Measurements from ENCODE around the gene ACSL1.

ACSL1 gene

DNA sequence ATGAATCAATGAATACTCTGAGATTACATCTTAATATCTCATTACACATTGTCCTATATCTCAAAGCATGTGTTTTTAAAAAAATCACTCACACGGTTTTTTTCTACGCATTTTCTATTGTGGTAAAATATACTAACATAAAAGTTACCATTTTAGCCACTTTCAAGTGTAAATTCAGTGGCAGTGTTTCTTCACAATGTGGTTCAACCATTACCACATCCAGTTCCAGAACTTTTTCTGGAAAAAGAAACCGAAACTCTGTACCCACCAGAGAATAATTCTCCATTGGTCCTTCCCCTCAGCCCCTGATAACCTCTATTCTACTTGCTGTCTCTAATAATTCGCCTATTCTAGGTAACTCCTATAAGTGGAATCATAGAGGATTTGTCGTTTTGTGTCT lies 35.3 kb upstream of the ACSL1 start:
- Histone ChIP-seq H3K36me3 (ENCODE audit: control insufficient read depth in 2 of 2, insufficient read depth in 1 of 2, low read length in 2 of 2) (no peaks in the 10 kb centered on the region), H3K4me3 (ENCODE audit: low read depth, low read length) (no peak overlapping the region), H3K27ac (ENCODE audit: extremely low read depth, low read depth, low read length) (no peak overlapping the region), H3K9me3 (ENCODE audit: control insufficient read depth, insufficient read depth, low read depth, low read length) (no peaks in the 10 kb centered on the region), H3K4me1 (ENCODE audit: control insufficient read depth, insufficient read depth, low read length) (no peaks in the 10 kb centered on the region)
- ChIA-PET POLR2A (no interaction called here), CTCF (interaction anchor here (0.6 kb wide), 1 partner anchor 14 kb away, joined by 6 read pairs; no protein-coding TSS in a partner anchor)
- TF ChIP-seq ZNF701 (tag by site-specific recombination; IDR thresholded peaks at IDR 0.05) (no peak), ZNF473 (tag by site-specific recombination; IDR thresholded peaks at IDR 0.05) (no peak), HOXA7 (CRISPR knock-in tag; IDR thresholded peaks at IDR 0.05; ENCODE audit: borderline replicate concordance) (no peak), ZFP37 (tag by site-specific recombination; IDR thresholded peaks at IDR 0.05) (no peak), GLI4 (tag by site-specific recombination; IDR thresholded peaks at IDR 0.05) (no peak), ZNF610 (tag by site-specific recombination; IDR thresholded peaks at IDR 0.05; ENCODE audit: borderline replicate concordance) (no peak), ZBTB17 (tag by site-specific recombination; IDR thresholded peaks at IDR 0.05) (no peak), ZFP3 (tag by site-specific recombination; IDR thresholded peaks at IDR 0.05; ENCODE audit: low read depth) (no peak), ZNF155 (tag by site-specific recombination; IDR thresholded peaks at IDR 0.05) (no peak), ZNF266 (tag by site-specific recombination; IDR thresholded peaks at IDR 0.05; ENCODE audit: low read depth) (no peak)
- TF ChIP-seq, protein P1, sequence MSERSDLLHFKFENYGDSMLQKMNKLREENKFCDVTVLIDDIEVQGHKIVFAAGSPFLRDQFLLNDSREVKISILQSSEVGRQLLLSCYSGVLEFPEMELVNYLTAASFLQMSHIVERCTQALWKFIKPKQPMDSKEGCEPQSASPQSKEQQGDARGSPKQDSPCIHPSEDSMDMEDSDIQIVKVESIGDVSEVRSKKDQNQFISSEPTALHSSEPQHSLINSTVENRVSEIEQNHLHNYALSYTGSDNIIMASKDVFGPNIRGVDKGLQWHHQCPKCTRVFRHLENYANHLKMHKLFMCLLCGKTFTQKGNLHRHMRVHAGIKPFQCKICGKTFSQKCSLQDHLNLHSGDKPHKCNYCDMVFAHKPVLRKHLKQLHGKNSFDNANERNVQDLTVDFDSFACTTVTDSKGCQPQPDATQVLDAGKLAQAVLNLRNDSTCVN (tag by site-specific recombination; optimal IDR thresholded peaks at IDR 0.05) = no peak

DNA sequence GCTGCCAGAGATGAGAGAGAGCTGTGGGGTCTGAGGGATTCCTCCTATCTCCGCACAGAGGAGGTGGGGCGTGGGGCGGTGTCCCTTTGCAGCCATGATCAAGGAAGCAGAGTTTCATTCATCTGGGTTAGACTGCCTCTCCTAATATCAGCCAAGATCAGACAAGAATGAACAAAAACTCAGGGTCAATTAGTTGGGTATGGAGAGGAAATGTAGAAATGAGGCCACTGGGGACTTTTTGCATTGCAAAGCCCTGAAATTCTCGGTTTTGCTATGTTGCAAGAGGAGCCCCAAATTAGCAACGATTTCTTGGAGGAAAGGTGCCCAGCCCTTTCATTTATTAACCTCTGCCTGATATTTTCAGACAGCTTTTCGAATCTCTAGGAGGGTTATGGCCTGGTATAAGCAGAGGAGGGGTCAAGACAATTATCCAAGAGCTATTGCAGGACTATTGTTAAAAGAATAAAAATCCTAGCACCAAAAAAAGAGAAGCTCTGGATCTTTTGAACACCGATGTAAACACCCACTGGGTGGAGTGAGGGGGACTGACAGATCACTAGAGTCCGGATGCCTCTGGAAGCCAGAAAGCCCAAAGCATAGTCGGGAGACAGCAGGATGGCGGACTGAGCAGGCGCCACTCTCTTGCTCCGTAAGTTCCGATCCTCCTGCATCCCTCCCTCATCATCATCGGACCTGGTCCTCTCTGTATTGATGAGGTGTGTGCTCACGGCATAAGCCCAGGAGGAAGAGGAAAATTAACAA lies 34.4 kb upstream of the ACSL1 start:
- Histone ChIP-seq H3K27ac (ENCODE audit: extremely low read depth, low read depth, low read length) (no peak overlapping the region), H3K4me1 (ENCODE audit: control insufficient read depth, insufficient read depth, low read length) (no peaks in the 10 kb centered on the region), H3K36me3 (ENCODE audit: control insufficient read depth in 2 of 2, insufficient read depth in 1 of 2, low read length in 2 of 2) (no peaks in the 10 kb centered on the region), H3K9me3 (ENCODE audit: control insufficient read depth, insufficient read depth, low read depth, low read length) (no peaks in the 10 kb centered on the region), H3K4me3 (ENCODE audit: low read depth, low read length) (no peak overlapping the region)
- ChIA-PET CTCF (interaction anchor here (0.6 kb wide), 1 partner anchor 15 kb away, joined by 6 read pairs; no protein-coding TSS in a partner anchor), POLR2A (no interaction called here)
- TF ChIP-seq, protein P2, sequence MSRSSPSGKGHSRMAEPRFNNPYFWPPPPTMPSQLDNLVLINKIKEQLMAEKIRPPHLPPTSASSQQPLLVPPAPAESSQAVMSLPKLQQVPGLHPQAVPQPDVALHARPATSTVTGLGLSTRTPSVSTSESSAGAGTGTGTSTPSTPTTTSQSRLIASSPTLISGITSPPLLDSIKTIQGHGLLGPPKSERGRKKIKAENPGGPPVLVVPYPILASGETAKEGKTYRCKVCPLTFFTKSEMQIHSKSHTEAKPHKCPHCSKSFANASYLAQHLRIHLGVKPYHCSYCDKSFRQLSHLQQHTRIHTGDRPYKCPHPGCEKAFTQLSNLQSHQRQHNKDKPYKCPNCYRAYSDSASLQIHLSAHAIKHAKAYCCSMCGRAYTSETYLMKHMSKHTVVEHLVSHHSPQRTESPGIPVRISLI (tag by site-specific recombination; IDR thresholded peaks at IDR 0.05) = no peak
- no peak for TF ChIP-seq ZNF202 (tag by site-specific recombination; IDR thresholded peaks at IDR 0.05; ENCODE audit: borderline replicate concordance)
- TF ChIP-seq ZNF621 (tag by site-specific recombination; IDR thresholded peaks at IDR 0.05) = no peak
- no peak for TF ChIP-seq ZNF701 (tag by site-specific recombination; IDR thresholded peaks at IDR 0.05)
- no peak for TF ChIP-seq KLF10 (tag by site-specific recombination; IDR thresholded peaks at IDR 0.05)
- TF ChIP-seq IKZF3 (tag by site-specific recombination; IDR thresholded peaks at IDR 0.05) = no peak
- no peak for TF ChIP-seq SP3 (tag by site-specific recombination; IDR thresholded peaks at IDR 0.05)

DNA sequence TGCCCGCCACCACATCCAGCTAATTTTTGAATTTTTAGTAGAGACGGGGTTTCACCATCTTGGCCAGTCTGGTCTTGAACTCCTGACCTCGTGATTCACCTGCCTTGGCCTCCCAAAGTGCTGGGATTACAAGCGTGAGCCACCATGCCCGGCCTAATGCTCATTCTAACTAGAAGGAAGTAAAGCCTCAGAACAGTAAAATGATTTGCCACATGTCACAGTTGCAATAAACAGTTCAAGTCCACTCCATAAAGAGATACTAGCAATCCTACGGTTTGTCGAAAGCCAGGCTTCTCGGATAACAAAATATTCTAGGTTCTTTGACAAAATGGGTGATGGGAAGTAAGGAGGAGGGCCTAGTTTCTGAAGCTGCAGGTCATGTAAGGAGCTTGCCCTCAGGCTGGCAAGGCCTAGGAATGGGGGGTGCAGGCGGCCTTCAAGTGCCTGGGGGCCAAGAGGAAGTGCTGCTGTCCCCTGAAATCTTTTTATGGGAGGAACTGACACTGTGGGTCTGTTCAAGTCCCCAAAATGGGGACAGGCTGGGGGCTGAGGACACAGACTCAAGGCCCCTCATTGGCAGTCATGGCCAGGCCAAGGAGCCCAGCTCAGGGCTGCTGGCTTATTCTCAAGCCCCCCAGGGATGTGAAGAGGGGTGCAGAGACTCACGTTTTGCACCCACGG lies 31.8 kb upstream of the ACSL1 start:
- Histone ChIP-seq H3K4me3 (ENCODE audit: low read depth, low read length) (no peak overlapping the region), H3K9me3 (ENCODE audit: control insufficient read depth, insufficient read depth, low read depth, low read length) (no peaks in the 10 kb centered on the region), H3K27ac (ENCODE audit: extremely low read depth, low read depth, low read length) (no peak overlapping the region), H3K4me1 (ENCODE audit: control insufficient read depth, insufficient read depth, low read length) (no peaks in the 10 kb centered on the region), H3K36me3 (ENCODE audit: control insufficient read depth in 2 of 2, insufficient read depth in 1 of 2, low read length in 2 of 2) (no peaks in the 10 kb centered on the region)
- TF ChIP-seq, protein P3, sequence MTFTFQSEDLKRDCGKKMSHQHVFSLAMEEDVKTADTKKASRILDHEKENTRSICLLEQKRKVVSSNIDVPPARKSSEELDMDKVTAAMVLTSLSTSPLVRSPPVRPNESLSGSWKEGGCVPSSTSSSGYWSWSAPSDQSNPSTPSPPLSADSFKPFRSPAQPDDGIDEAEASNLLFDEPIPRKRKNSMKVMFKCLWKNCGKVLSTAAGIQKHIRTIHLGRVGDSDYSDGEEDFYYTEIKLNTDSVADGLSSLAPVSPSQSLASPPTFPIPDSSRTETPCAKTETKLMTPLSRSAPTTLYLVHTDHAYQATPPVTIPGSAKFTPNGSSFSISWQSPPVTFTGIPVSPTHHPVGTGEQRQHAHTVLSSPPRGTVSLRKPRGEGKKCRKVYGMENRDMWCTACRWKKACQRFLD (tag by site-specific recombination; IDR thresholded peaks at IDR 0.05) = no peak
- TF ChIP-seq, protein P4, sequence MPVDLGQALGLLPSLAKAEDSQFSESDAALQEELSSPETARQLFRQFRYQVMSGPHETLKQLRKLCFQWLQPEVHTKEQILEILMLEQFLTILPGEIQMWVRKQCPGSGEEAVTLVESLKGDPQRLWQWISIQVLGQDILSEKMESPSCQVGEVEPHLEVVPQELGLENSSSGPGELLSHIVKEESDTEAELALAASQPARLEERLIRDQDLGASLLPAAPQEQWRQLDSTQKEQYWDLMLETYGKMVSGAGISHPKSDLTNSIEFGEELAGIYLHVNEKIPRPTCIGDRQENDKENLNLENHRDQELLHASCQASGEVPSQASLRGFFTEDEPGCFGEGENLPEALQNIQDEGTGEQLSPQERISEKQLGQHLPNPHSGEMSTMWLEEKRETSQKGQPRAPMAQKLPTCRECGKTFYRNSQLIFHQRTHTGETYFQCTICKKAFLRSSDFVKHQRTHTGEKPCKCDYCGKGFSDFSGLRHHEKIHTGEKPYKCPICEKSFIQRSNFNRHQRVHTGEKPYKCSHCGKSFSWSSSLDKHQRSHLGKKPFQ (tag by site-specific recombination; IDR thresholded peaks at IDR 0.05) = no peak
- TF ChIP-seq SP7 (tag by site-specific recombination; IDR thresholded peaks at IDR 0.05) = no peak
- no peak for TF ChIP-seq ZNF311 (tag by site-specific recombination; IDR thresholded peaks at IDR 0.05; ENCODE audit: borderline replicate concordance)
- CTCF ChIA-PET = no interaction called here
- POLR2A ChIA-PET = no interaction called here

Measured in HEK293 (cell line).